ENCODE measurements around the gene CDH16. TPM values are rescaled to one million over a fixed set of nuclear protein-coding genes. Genes with fewer than 3 reads are reported as not detected.

CDH16 gene
- total and polyA plus RNA-seq, 3 experiments from 2014 or later = not detected

DNA sequence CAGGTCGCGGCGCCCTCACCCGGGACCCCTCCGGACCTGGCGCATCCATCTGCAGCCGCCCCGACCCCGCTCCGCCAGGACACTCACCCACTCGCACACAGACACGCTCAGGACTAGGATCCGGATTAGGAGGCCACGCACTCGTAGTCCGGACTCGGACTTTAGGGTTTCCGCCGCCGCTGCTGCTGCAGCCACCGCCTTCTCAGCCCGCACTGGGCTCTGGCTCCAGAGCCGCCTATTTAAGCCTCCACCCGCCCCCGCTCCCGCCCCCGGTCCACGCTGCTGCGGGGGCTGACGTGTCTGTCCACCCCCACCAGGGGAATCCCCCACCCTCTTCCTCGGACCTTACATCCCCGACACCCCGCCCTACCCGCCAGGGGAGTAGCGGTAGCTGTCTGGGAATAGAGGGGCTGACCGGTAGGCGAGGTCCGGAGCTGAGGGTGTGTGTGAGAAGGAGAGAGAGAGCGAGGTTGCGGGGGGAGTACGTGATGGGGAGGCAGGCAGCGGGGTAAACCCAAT, 6.7 kb upstream of the CDH16 start, which contains the start of gene RRAD:
TSS of gene RRAD (minus strand) at position 214 of the 519 bp plus-strand sequence. CDS start 356 bp downstream, outside the sequence.
- Mint-ChIP-seq H3K4me1 (peaks cover 0 to 12% (median 2%) of the 10 kb centered on the region in 3 donors), H3K36me3 (no peaks in the 10 kb centered on the region), H3K4me3 (peak within 1 kb of the TSS; percentile 52 to 76 (median 72)), H3K27ac (peak within 1 kb of the TSS in 2 of 8 donors; percentile 34 to 63), H3K9me3 (no peaks in the 10 kb centered on the region), H3K27me3 (peaks cover 30 to 42% of the 10 kb centered on the region in 2 donors)
- ChIA-PET CTCF (interaction anchor here (0.9 to 1.1 kb wide), 2 partner anchors 30 to 45 kb away, joined by 3 to 4 read pairs; partner anchors contain the start of gene PDP2), POLR2A (interaction anchor here (0.7 kb wide), 1 partner anchor 9 kb away, joined by 4 read pairs; the partner anchor contains the start of gene CIAO2B)
- Histone ChIP-seq H3K4me3 (ENCODE audit: low read length) (no peak within 1 kb of the TSS), H3K36me3 (ENCODE audit: insufficient read depth, low read length) (no peaks in the 10 kb centered on the region), H3K27ac (ENCODE audit: low read depth, low read length) (no peak within 1 kb of the TSS), H3K4me1 (ENCODE audit: insufficient read depth, low read length) (no peaks in the 10 kb centered on the region), H3K27me3 (ENCODE audit: insufficient read depth, low read length, poor library complexity, severe bottlenecking) (peaks cover 13% of the 10 kb centered on the region), H3K9me3 (ENCODE audit: low read length) (no peaks in the 10 kb centered on the region)
- DNase-seq = peak in 1 of 5 donors; percentile 21

- no peaks in the 10 kb centered on the region for H3K36me3 ChIP-seq (ENCODE audit: insufficient read depth, low read length)
- no peak overlapping the region for H3K27ac ChIP-seq (ENCODE audit: low read depth, low read length)
- no peak overlapping the region for H3K4me3 ChIP-seq (ENCODE audit: low read length)
- no peaks in the 10 kb centered on the region for H3K9me3 ChIP-seq (ENCODE audit: low read length)
- peak overlapping the region in 6 of 7 donors; percentile 38 to 74 (median 53) for H3K4me3 Mint-ChIP-seq
- H3K4me1 ChIP-seq (ENCODE audit: insufficient read depth, low read length) = no peaks in the 10 kb centered on the region
- H3K4me1 Mint-ChIP-seq = peaks cover 0 to 12% (median 2%) of the 10 kb centered on the region in 3 donors
- H3K36me3 Mint-ChIP-seq = no peaks in the 10 kb centered on the region
- DNase-seq = peak in 4 of 5 donors; percentile 18 to 37 (median 32)
- H3K27me3 Mint-ChIP-seq = peaks cover 30 to 46% of the 10 kb centered on the region in 2 donors
- no peak overlapping the region for H3K27ac Mint-ChIP-seq
- ChIA-PET POLR2A (no interaction called here), CTCF (interaction anchor here (0.8 kb wide), 1 partner anchor 20 kb away, joined by 3 read pairs; no protein-coding TSS in a partner anchor)
- peaks cover 13% of the 10 kb centered on the region for H3K27me3 ChIP-seq (ENCODE audit: insufficient read depth, low read length, poor library complexity, severe bottlenecking)
- no peaks in the 10 kb centered on the region for H3K9me3 Mint-ChIP-seq
Measured at GRCh38 chr16:66924527-66925321, 6.0 kb upstream of the CDH16 start.

GRCh38 chr16:66923866-66924265, 5.2 kb upstream of the CDH16 start:
- CTCF ChIA-PET = no interaction called here
- H3K9me3 ChIP-seq (ENCODE audit: low read length) = no peaks in the 10 kb centered on the region
- H3K4me3 Mint-ChIP-seq = no peak overlapping the region
- no peaks in the 10 kb centered on the region for H3K9me3 Mint-ChIP-seq
- H3K36me3 Mint-ChIP-seq = no peaks in the 10 kb centered on the region
- H3K27me3 ChIP-seq (ENCODE audit: insufficient read depth, low read length, poor library complexity, severe bottlenecking) = peaks cover 13% of the 10 kb centered on the region
- no peak overlapping the region for H3K27ac Mint-ChIP-seq
- peaks cover 30 to 46% of the 10 kb centered on the region in 2 donors for H3K27me3 Mint-ChIP-seq
- no peaks in the 10 kb centered on the region for H3K4me1 ChIP-seq (ENCODE audit: insufficient read depth, low read length)
- DNase-seq = no peak
- H3K27ac ChIP-seq (ENCODE audit: low read depth, low read length) = no peak overlapping the region
- POLR2A ChIA-PET = no interaction called here
- H3K4me3 ChIP-seq (ENCODE audit: low read length) = no peak overlapping the region
- no peaks in the 10 kb centered on the region for H3K36me3 ChIP-seq (ENCODE audit: insufficient read depth, low read length)
- H3K4me1 Mint-ChIP-seq = peaks cover 0 to 12% (median 2%) of the 10 kb centered on the region in 3 donors

DNA sequence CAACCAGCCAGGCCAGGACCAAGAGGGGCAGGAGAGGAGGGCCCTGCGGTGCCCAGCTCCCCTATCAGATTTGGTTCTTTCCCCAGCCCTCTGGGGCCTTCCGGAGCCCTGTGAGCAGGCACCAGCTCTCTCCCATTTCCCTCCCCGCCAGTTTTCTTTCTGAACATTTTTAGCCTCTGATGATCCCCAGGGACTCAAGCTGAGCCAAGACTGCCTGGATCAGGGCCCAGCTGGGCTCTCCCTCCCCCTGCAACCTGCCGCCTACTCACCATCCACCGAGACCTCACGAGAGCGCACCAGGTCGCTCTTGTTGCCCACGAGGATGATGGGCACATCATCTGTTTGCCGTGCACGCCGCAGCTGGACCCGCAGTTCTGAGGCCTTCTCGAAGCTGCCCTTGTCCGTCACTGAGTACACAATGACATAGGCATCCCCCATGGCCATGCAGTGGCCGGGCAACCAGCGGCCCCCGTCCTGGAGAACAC, 4.6 kb upstream of the CDH16 start:
- Mint-ChIP-seq H3K4me1 (peaks cover 0 to 12% (median 2%) of the 10 kb centered on the region in 3 donors), H3K9me3 (no peaks in the 10 kb centered on the region), H3K27me3 (peaks cover 30 to 46% of the 10 kb centered on the region in 2 donors), H3K4me3 (peak overlapping the region in 1 of 7 donors; percentile 84), H3K27ac (no peak overlapping the region), H3K36me3 (no peaks in the 10 kb centered on the region)
- ChIA-PET CTCF (no interaction called here), POLR2A (no interaction called here)
- no peak overlapping the region for H3K27ac ChIP-seq (ENCODE audit: low read depth, low read length)
- peaks cover 13% of the 10 kb centered on the region for H3K27me3 ChIP-seq (ENCODE audit: insufficient read depth, low read length, poor library complexity, severe bottlenecking)
- no peak for DNase-seq
- no peaks in the 10 kb centered on the region for H3K36me3 ChIP-seq (ENCODE audit: insufficient read depth, low read length)
- no peak overlapping the region for H3K4me3 ChIP-seq (ENCODE audit: low read length)
- no peaks in the 10 kb centered on the region for H3K4me1 ChIP-seq (ENCODE audit: insufficient read depth, low read length)
- H3K9me3 ChIP-seq (ENCODE audit: low read length) = no peaks in the 10 kb centered on the region

GRCh38 chr16:66921729-66922450, 3.2 kb upstream of the CDH16 start:
- Mint-ChIP-seq H3K27me3 (peaks cover 27 to 46% of the 10 kb centered on the region in 2 donors), H3K9me3 (no peaks in the 10 kb centered on the region), H3K27ac (no peak overlapping the region), H3K4me1 (peaks cover 0 to 12% (median 2%) of the 10 kb centered on the region in 3 donors), H3K4me3 (no peak overlapping the region), H3K36me3 (no peaks in the 10 kb centered on the region)
- Histone ChIP-seq H3K27me3 (ENCODE audit: insufficient read depth, low read length, poor library complexity, severe bottlenecking) (peaks cover 13% of the 10 kb centered on the region), H3K4me3 (ENCODE audit: low read length) (no peak overlapping the region), H3K4me1 (ENCODE audit: insufficient read depth, low read length) (no peaks in the 10 kb centered on the region), H3K27ac (ENCODE audit: low read depth, low read length) (no peak overlapping the region), H3K36me3 (ENCODE audit: insufficient read depth, low read length) (no peaks in the 10 kb centered on the region), H3K9me3 (ENCODE audit: low read length) (no peaks in the 10 kb centered on the region)
- POLR2A ChIA-PET = no interaction called here
- no peak for DNase-seq
- CTCF ChIA-PET = interaction anchor here (1.2 kb wide), 1 partner anchor 32 kb away, joined by 4 read pairs; no protein-coding TSS in a partner anchor

GRCh38 chr16:66920924-66921680, 2.4 kb upstream of the CDH16 start:
- H3K36me3 Mint-ChIP-seq = no peaks in the 10 kb centered on the region
- peaks cover 0 to 12% (median 2%) of the 10 kb centered on the region in 3 donors for H3K4me1 Mint-ChIP-seq
- POLR2A ChIA-PET = no interaction called here
- no peaks in the 10 kb centered on the region for H3K4me1 ChIP-seq (ENCODE audit: insufficient read depth, low read length)
- no peak overlapping the region for H3K27ac Mint-ChIP-seq
- no peaks in the 10 kb centered on the region for H3K9me3 ChIP-seq (ENCODE audit: low read length)
- H3K36me3 ChIP-seq (ENCODE audit: insufficient read depth, low read length) = no peaks in the 10 kb centered on the region
- H3K9me3 Mint-ChIP-seq = no peaks in the 10 kb centered on the region
- no peak overlapping the region for H3K4me3 Mint-ChIP-seq
- H3K27me3 ChIP-seq (ENCODE audit: insufficient read depth, low read length, poor library complexity, severe bottlenecking) = peaks cover 13% of the 10 kb centered on the region
- no peak overlapping the region for H3K27ac ChIP-seq (ENCODE audit: low read depth, low read length)
- CTCF ChIA-PET = interaction anchor here (1.2 kb wide), 1 partner anchor 33 kb away, joined by 4 read pairs; no protein-coding TSS in a partner anchor
- no peak for DNase-seq
- peaks cover 25 to 40% of the 10 kb centered on the region in 2 donors for H3K27me3 Mint-ChIP-seq
- no peak overlapping the region for H3K4me3 ChIP-seq (ENCODE audit: low read length)

GRCh38 chr16:66920299-66920590, 1.6 kb upstream of the CDH16 start:
- H3K9me3 Mint-ChIP-seq = no peaks in the 10 kb centered on the region
- Histone ChIP-seq H3K27ac (ENCODE audit: low read depth, low read length) (no peak overlapping the region), H3K9me3 (ENCODE audit: low read length) (no peaks in the 10 kb centered on the region), H3K4me3 (ENCODE audit: low read length) (no peak overlapping the region), H3K4me1 (ENCODE audit: insufficient read depth, low read length) (no peaks in the 10 kb centered on the region), H3K36me3 (ENCODE audit: insufficient read depth, low read length) (no peaks in the 10 kb centered on the region), H3K27me3 (ENCODE audit: insufficient read depth, low read length, poor library complexity, severe bottlenecking) (peaks cover 9% of the 10 kb centered on the region)
- peaks cover 19 to 32% of the 10 kb centered on the region in 2 donors for H3K27me3 Mint-ChIP-seq
- no peak overlapping the region for H3K27ac Mint-ChIP-seq
- DNase-seq = no peak
- peaks cover 0 to 5% (median 0%) of the 10 kb centered on the region in 3 donors for H3K4me1 Mint-ChIP-seq
- no peaks in the 10 kb centered on the region for H3K36me3 Mint-ChIP-seq
- POLR2A ChIA-PET = no interaction called here
- H3K4me3 Mint-ChIP-seq = no peak overlapping the region
- CTCF ChIA-PET = interaction anchor here (0.9 kb wide), 1 partner anchor 52 kb away, joined by 3 read pairs; no protein-coding TSS in a partner anchor
